HG02943 (cell line): ENCODE measurements around the gene ALX1.

Source experiments
- ATAC-seq: cut with Tn5 transposase; IDR thresholded peaks from one replicate; pipeline ENCODE4 v1.9.1; 2021; ENCODE audit warnings: mild to moderate bottlenecking, low read depth, moderate library complexity; ENCODE audit not compliant: unreplicated experiment

ALX1 gene

DNA sequence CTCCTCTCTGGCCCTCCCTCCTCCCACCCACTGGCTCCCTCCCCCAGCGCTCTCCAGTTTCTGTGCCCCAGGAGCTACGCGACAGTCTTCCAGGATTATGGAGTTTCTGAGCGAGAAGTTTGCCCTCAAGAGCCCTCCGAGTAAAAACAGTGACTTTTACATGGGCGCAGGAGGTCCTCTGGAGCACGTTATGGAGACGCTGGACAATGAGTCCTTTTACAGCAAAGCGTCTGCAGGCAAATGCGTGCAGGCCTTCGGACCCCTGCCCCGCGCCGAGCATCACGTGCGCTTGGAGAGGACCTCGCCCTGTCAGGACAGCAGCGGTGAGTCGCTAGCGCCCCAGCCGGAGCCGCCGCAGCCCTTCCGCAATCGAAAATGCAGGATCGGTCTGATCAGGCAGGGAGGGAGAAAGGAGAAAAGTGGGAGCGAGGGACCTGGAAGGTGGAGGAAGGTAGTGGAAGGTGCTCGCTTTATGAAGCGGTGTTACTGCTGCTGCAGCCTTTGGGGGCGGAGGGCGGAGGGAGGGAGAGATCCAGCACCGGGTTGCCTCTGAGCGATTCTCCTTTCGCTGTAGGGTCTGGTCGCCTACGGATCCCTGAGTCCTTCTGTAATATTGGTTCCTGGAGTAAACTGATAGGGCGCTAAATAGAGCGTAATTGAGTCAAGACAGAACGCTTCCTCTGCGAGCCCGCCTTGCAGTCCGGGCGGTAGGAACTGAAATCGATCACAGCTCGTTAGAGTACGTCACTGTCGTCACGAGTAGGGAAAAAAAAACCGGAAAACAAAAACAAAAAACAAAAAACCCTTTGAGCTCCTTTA lies at the start of gene ALX1:
Gene ALX1 (plus strand): TSS at position 56 of the 819 bp plus-strand sequence. CDS start 42 bp downstream, at position 98.
- ATAC-seq = peak; percentile 67

DNA sequence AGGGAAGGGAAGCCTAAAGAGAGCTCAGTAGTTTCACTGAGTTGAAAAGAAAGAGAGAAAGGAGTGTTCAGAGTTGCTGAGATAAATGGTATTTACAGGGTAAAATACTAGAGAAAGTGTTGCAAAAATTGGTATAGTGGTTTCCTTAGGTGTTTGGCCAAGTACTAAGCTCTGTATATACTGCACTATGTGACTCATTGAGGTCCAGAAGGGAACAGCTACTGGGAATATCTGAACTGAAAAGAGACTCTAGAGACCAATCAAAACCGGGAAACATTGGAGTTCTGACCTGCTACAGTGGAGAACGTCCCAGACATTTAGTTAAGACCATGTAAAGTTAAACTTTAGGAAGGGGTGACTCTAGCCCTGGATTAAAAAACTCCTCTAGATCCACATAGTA lies 42.7 kb upstream of the ALX1 start:
- ATAC-seq = no peak

DNA sequence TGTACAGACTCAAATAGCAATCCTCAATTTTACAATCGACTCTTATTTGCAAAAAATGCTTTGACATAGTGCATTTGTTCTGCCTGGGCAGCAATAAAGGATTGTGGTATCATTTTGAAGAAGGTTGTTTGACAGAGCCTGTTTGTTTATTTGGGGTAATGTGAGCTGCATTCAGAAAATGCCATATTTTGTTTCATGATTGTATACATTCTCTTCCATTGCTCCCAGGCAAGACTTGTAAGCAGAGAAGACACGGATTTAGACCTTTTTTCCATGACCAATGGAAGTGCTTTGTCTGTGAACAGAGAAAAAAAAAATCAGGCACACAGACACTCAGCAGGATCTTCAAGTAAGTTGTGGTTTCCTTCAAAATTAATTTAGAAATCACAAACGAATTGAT lies 35.5 kb upstream of the ALX1 start:
- ATAC-seq = no peak

GRCh38 chr12:85253853-85254252 lies 26.2 kb upstream of the ALX1 start:
- no peak for ATAC-seq

DNA sequence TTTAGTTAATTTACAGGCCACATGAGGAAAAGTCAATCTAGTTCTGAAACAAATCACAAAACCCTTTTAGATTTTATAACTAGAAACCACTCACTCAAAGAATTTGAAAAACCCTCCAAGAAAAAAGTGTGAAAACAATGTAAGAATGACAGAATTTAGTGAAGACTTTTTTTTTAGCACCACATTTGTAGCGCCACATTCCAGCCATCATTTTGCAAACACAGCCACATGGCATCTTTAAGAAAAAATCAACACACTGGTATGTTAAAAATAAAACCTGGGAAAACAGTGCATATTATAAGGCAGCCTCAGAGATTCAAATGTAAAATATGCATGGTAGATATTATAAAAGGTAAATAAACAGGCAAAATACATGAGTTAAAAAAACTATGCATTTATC lies 22.3 kb upstream of the ALX1 start:
- ATAC-seq = no peak

- ATAC-seq = no peak
These were observed 19.6 kb upstream of the ALX1 start for GRCh38 chr12:85260447-85260846.

DNA sequence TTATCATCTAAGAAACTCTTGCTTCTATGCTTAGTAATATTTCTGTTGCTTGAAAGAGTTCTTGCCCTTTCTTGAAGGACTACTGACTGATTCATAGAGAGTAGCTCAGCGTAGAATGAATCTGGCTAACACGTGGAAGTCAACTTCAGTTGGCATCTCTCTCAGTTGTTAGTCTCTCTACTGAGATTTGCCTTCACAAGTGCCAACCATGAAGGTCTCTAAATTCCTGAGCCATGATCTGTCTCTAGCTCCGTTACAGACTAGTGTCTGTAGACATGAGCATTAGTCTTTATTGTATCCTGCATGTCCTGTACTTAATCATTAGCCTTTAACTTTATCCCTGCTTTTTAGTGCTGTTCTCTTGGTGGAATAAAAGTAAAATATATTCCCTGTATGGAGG lies 19.1 kb upstream of the ALX1 start:
- no peak for ATAC-seq

DNA sequence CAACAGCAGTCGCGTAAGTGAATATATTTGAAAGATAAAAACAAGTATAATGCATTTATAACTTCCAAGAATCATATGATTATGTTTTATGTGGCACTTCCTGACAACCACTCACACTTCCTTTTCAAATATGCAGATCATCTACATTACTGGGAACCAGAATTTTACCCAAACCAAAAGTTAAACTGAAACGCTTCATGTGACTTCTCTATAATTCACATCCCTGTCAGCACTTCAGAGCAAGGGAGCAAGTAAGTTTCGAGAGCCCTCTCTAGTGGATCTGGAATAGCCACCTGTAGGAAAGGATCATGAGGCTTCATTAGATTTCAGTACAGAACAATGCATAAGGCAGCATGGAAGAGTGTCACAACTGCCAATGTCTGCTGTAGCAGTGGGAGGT lies 13.7 kb upstream of the ALX1 start:
- no peak for ATAC-seq

DNA sequence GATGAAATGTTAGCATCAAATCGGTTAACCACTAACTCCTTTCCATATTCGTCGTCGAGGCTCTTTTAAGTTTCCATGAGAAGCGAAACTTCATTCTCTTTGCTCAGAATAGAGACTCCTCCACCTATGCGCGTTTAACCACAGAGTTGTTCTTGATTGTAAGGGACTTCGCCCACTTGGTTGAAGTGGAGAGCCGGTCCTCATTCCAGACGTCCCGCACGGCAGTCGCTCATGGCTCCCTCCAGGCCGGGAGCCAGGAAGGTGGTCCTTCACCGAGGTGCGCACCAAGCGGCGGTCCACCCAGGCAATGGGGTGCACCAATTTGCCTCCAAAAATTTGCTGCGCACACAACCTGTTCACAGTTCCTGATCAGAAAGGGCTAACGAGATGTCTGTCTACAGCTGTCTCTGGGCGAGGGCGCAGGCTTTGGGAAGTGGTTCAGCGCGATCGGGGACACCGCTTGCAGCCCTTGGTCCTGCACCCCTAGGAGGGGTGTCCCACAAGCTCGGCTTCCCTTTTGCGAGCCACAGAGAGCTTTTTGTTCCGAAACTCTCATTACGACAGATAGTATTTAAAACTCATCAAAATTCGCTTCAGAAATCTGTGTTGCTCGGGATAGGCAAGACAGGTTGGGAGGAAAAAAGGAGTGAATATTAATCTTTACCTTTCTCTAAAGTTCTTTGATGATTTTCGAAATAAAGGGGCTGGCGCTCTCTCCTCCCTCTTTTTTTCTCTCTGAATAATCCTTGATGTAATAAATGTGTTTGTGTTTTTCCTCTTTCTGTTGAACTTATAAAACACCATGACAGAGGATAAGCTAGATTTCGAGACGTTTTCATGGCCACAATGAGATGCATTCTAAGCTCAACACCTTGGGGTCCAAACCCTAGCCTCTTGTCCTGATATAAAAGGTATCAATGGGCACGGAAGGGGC lies 6.4 kb upstream of the ALX1 start:
- ATAC-seq = no peak

- no peak for ATAC-seq
These were observed 5.7 kb upstream of the ALX1 start for GRCh38 chr12:85274315-85274651.

GRCh38 chr12:85275374-85275773 lies 4.6 kb upstream of the ALX1 start:
- no peak for ATAC-seq

GRCh38 chr12:85277191-85277590 lies 2.8 kb upstream of the ALX1 start:
- no peak for ATAC-seq

DNA sequence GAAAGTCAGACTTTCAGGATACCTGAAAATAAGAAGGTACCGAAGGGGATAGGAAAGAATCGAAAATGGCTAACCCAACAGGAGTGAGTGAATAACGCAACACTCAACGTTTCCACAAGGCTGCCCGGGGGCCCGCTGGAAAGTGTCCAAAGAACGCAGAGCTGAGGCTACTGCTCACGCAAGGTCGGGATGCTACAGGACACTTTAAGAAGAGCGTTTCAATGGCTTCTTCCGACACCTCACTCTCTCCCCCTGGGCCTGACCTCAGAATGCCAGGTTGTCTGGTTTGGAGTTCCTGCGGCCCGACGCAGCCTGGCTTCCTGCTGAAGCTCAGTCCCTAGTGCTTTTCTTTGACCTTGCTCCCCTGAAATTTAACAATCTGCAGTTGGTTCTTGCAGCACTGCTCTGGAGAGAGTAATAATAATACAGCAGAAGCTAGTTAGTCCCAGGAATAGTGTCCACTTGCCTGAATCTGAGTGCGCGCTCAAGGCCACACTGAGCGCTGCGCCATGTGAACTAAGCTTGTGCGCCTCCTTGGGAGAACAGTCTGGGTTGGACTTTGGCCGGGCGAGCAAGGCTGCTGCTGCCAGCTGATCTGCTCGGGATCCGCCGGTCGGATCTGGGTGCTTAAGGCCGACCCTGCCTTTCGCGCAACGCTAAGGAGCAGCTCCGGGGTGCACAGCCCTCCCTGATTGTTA lies 2.0 kb upstream of the ALX1 start:
- no peak for ATAC-seq

GRCh38 chr12:85278598-85279448 lies 1.2 kb upstream of the ALX1 start:
- no peak for ATAC-seq

DNA sequence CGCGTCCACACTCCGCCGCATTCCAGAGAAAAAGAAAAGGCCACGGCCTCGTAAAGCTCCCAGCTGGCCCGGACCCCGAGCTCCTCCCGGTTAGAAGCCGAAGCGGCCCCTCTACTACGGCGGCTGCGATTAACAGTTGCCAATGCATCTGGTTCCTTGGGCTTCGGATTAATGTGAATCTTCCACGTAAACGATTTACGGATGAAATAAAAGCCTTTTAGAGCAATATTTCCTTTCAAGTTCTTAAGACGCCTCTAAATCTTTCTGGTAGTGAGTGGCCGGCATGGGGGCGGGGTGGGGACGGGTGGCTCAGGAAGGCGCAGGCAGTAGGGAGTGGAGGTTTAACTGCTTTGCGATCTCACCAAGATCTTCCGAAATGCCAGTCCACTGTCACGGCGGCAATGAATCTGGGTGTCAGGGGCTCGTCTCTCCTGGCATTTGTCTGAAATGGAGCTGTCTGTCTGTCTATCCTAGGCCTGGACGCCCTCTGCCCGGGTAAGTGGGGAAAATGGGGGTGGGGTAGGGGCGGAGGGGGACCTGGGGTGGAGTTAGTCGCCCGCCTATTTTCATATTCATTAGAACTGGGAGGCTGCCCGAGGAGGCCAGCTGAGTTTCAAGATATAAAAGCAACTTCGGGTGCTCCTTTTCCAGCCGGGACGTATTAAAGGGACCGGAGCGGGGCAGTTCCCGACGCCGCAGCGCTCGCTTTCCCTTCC lies 413 bp upstream of the ALX1 start:
- ATAC-seq = no peak

GRCh38 chr12:85280984-85281630 lies 1.1 kb downstream of the ALX1 start:
- no peak for ATAC-seq

DNA sequence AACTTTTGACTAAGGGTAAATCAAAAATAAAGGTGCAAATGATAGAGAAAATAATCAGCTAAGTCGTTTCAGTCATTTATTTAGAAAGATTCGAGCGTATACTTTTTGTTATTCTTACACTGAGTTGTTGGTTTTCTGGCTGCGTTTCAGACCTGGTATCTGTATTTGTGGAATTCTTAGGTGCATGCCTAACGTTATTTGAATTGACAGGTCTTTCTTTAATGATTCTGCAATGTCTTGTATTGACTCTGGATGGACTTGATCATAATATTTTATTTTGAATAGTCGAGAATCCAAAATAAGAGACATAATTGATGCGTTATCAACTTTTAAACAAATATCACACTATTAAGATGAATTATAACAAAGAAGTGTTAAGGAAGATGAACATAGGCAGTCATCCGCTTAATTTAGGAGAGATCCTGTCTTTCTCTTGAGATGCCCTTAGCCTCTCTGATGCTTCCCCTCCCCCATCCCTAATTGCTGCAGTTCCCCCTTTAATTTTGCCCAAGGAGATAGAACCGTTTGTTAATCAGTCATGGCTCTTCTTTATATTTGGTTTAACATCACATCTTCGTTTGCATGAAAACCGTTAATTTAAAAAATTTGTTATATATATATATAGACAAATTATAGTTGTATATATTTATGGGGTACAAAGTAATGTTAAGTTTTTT lies 1.8 kb downstream of the ALX1 start:
- ATAC-seq = no peak

GRCh38 chr12:85283560-85283959 lies 3.5 kb downstream of the ALX1 start:
- ATAC-seq = no peak
